ENCODE measurements around the gene TUBB4A.

TUBB4A gene

GRCh38 chr19:6491802-6492592 lies 10.1 kb downstream of the TUBB4A start:
- DNase-seq: no peak

- DNase-seq: no peak
Observed at GRCh38 chr19:6490134-6490533, 12.0 kb downstream of the TUBB4A start.

- DNase-seq: no peak
Observed at GRCh38 chr19:6489278-6490061, 12.6 kb downstream of the TUBB4A start.

GRCh38 chr19:6484831-6485230 lies 17.3 kb downstream of the TUBB4A start:
- no peak for DNase-seq

- DNase-seq: no peak
Observed at GRCh38 chr19:6484230-6484629, 17.9 kb downstream of the TUBB4A start.

- no peak for DNase-seq
Observed at GRCh38 chr19:6483235-6483634, 18.9 kb downstream of the TUBB4A start.

- no peak for DNase-seq
Observed at GRCh38 chr19:6482343-6482686, 19.8 kb downstream of the TUBB4A start.

GRCh38 chr19:6481541-6482342 lies 20.4 kb downstream of the TUBB4A start, which contains the start of gene DENND1C:
Gene DENND1C, minus strand, starts transcription at chr19:6481787. Its CDS starts 92 bp downstream, at chr19:6481695.
- DNase-seq: peak; percentile 83

GRCh38 chr19:6480848-6481415 lies 21.2 kb downstream of the TUBB4A start:
- DNase-seq: peak; percentile 41

GRCh38 chr19:6479836-6480398 lies 22.2 kb downstream of the TUBB4A start:
- no peak for DNase-seq

- DNase-seq: no peak
Observed at GRCh38 chr19:6478815-6479214, 23.3 kb downstream of the TUBB4A start.

GRCh38 chr19:6476896-6477431 lies 25.1 kb downstream of the TUBB4A start:
- no peak for DNase-seq

- DNase-seq: peak; percentile 67
Observed at GRCh38 chr19:6476155-6476895, 25.8 kb downstream of the TUBB4A start.

GRCh38 chr19:6475321-6476108 lies 26.6 kb downstream of the TUBB4A start:
- no peak for DNase-seq

- DNase-seq: no peak
Observed at GRCh38 chr19:6473647-6474046, 28.5 kb downstream of the TUBB4A start.

GRCh38 chr19:6472713-6473112 lies 29.4 kb downstream of the TUBB4A start:
- no peak for DNase-seq

- no peak for DNase-seq
Observed at GRCh38 chr19:6471076-6471475, 31.0 kb downstream of the TUBB4A start.

- DNase-seq: no peak
Observed at GRCh38 chr19:6470173-6470572, 31.9 kb downstream of the TUBB4A start.

- DNase-seq: no peak
Observed at GRCh38 chr19:6467384-6467783, 34.7 kb downstream of the TUBB4A start.

GRCh38 chr19:6466526-6467248 lies 35.4 kb downstream of the TUBB4A start:
- DNase-seq: no peak
